OCI-LY1 (cell line): Measurements from ENCODE around the gene RYR3.

Experiments
- H2AFZ ChIP-seq: fragments of 200-600 bp; sonication (generic), shearing (Covaris generic); 2 replicates; pipeline ENCODE4 v1.6.0; 2014; ENCODE audit warnings: antibody characterized with exemption, mild to moderate bottlenecking, low read length
- H3F3A ChIP-seq: fragments of 200-600 bp; sonication (generic), shearing (Covaris generic); 2 replicates; pipeline ENCODE4 v1.6.0; 2014; ENCODE audit warnings: mild to moderate bottlenecking, antibody characterized with exemption, low read length, moderate library complexity; ENCODE audit not compliant: insufficient read depth
- H3K27ac ChIP-seq: fragments of 200-600 bp; sonication (generic); 2 replicates; pipeline ENCODE4 v1.5.1; 2014; ENCODE audit warnings: low read length, mixed run types, mild to moderate bottlenecking, low read depth; ENCODE audit not compliant: poor library complexity, severe bottlenecking
- H3K27me3 ChIP-seq: fragments of 200-600 bp; sonication (generic); 2 replicates; pipeline ENCODE4 v1.6.0; 2014; ENCODE audit warnings: antibody characterized with exemption, mild to moderate bottlenecking, low read length, moderate library complexity; ENCODE audit not compliant: insufficient read depth
- H3K36me3 ChIP-seq: fragments of 200-600 bp; sonication (generic); 2 replicates; pipeline ENCODE4 v1.6.1; 2014; ENCODE audit warnings: mild to moderate bottlenecking, antibody characterized with exemption, low read length, moderate library complexity, mixed read lengths; ENCODE audit not compliant: insufficient read depth
- H3K4me1 ChIP-seq: fragments of 200-600 bp; sonication (generic); 2 replicates; pipeline ENCODE4 v1.5.1; 2014; ENCODE audit warnings: mild to moderate bottlenecking, low read length, moderate library complexity; ENCODE audit not compliant: insufficient read depth, severe bottlenecking
- H3K4me2 ChIP-seq: fragments of 200-600 bp; sonication (generic), shearing (Covaris generic); 2 replicates; pipeline ENCODE4 v1.6.1; 2014; ENCODE audit warnings: low read length
- H3K4me3 ChIP-seq: fragments of 200-600 bp; sonication (generic); 2 replicates; pipeline ENCODE4 v1.5.1; 2014; ENCODE audit warnings: low read length, low read depth, mild to moderate bottlenecking, mixed read lengths; ENCODE audit not compliant: poor library complexity, severe bottlenecking
- H3K79me2 ChIP-seq: fragments of 200-600 bp; shearing (Covaris generic); 2 replicates; pipeline ENCODE4 v1.6.1; 2016; ENCODE audit warnings: mixed run types, low read length, mixed read lengths; ENCODE audit not compliant: insufficient read depth
- H3K9ac ChIP-seq: fragments of 200-600 bp; sonication (generic), shearing (Covaris generic); 2 replicates; pipeline ENCODE4 v1.6.1; 2014; ENCODE audit warnings: mild to moderate bottlenecking, low read length, mixed read lengths
- H3K9me2 ChIP-seq: fragments of 200-600 bp; sonication (generic), shearing (Covaris generic); 2 replicates; pipeline ENCODE4 v1.6.1; 2014; ENCODE audit warnings: low read depth, mild to moderate bottlenecking, low read length, mixed read lengths
- H3K9me3 ChIP-seq: fragments of 200-600 bp; shearing (Covaris generic); 2 replicates; pipeline ENCODE4 v1.6.1; 2014; ENCODE audit warnings: low read length, mixed read lengths
- H4K20me1 ChIP-seq: fragments of 200-600 bp; sonication (generic), shearing (Covaris generic); 2 replicates; pipeline ENCODE4 v1.6.0; 2016; ENCODE audit warnings: mild to moderate bottlenecking, low read length; ENCODE audit not compliant: insufficient read depth
- EZH2 ChIP-seq: fragments of 200-600 bp; sonication (generic), shearing (Covaris generic); IDR thresholded peaks from 2 replicates; pipeline ENCODE4 v1.8.0; 2017; ENCODE audit warnings: borderline replicate concordance, mixed run types, mild to moderate bottlenecking, antibody characterized with exemption, low read length, moderate library complexity, mixed read lengths
- TF ChIP-seq, protein P1 (sequence below): fragments of 200-600 bp; sonication (generic), shearing (Covaris generic); IDR thresholded peaks from 2 replicates; pipeline ENCODE4 v1.5.1; 2017; ENCODE audit warnings: mild to moderate bottlenecking, antibody characterized with exemption, low read length, moderate library complexity, mixed read lengths

The RYR3 gene

GRCh38 chr15:33794453-33794852 lies 483.7 kb downstream of the RYR3 start:
- Histone ChIP-seq H4K20me1 (no peaks in the 10 kb centered on the region), H3K27ac (no peak overlapping the region), H3K4me2 (no peak overlapping the region), H3F3A (no peaks in the 10 kb centered on the region), H3K36me3 (no peaks in the 10 kb centered on the region), H3K9me2 (no peaks in the 10 kb centered on the region), H2AFZ (no peak overlapping the region), H3K9me3 (no peaks in the 10 kb centered on the region), H3K79me2 (no peaks in the 10 kb centered on the region), H3K4me1 (no peaks in the 10 kb centered on the region), H3K27me3 (no peaks in the 10 kb centered on the region), H3K9ac (no peak overlapping the region), H3K4me3 (no peak overlapping the region)
- no peak for TF ChIP-seq EZH2
- TF ChIP-seq, protein P1, sequence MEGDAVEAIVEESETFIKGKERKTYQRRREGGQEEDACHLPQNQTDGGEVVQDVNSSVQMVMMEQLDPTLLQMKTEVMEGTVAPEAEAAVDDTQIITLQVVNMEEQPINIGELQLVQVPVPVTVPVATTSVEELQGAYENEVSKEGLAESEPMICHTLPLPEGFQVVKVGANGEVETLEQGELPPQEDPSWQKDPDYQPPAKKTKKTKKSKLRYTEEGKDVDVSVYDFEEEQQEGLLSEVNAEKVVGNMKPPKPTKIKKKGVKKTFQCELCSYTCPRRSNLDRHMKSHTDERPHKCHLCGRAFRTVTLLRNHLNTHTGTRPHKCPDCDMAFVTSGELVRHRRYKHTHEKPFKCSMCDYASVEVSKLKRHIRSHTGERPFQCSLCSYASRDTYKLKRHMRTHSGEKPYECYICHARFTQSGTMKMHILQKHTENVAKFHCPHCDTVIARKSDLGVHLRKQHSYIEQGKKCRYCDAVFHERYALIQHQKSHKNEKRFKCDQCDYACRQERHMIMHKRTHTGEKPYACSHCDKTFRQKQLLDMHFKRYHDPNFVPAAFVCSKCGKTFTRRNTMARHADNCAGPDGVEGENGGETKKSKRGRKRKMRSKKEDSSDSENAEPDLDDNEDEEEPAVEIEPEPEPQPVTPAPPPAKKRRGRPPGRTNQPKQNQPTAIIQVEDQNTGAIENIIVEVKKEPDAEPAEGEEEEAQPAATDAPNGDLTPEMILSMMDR: no peak

- no peak overlapping the region for H3K4me2 ChIP-seq
- no peak overlapping the region for H3K4me3 ChIP-seq
- no peaks in the 10 kb centered on the region for H3K9me3 ChIP-seq
- no peaks in the 10 kb centered on the region for H3K9me2 ChIP-seq
- no peak overlapping the region for H3K27ac ChIP-seq
- no peak overlapping the region for H2AFZ ChIP-seq
- no peaks in the 10 kb centered on the region for H3F3A ChIP-seq
- TF ChIP-seq, protein P1: no peak
- TF ChIP-seq EZH2: no peak
- H3K36me3 ChIP-seq: no peaks in the 10 kb centered on the region
- H3K79me2 ChIP-seq: no peaks in the 10 kb centered on the region
- H3K9ac ChIP-seq: no peak overlapping the region
- no peaks in the 10 kb centered on the region for H4K20me1 ChIP-seq
- no peaks in the 10 kb centered on the region for H3K4me1 ChIP-seq
- no peaks in the 10 kb centered on the region for H3K27me3 ChIP-seq
Observed at GRCh38 chr15:33795070-33795469, 484.3 kb downstream of the RYR3 start.

- Histone ChIP-seq H3K4me3 (no peak overlapping the region), H3K27ac (no peak overlapping the region)
- TF ChIP-seq EZH2: no peak
- TF ChIP-seq, protein P1: no peak
Observed at GRCh38 chr15:33797651-33798050, 486.9 kb downstream of the RYR3 start.

More at GRCh38 chr15:33797651-33798050, 486.9 kb downstream of the RYR3 start:
- H3K9ac ChIP-seq: no peak overlapping the region
- no peaks in the 10 kb centered on the region for H3K9me3 ChIP-seq
- H2AFZ ChIP-seq: no peak overlapping the region
- H3K27me3 ChIP-seq: no peaks in the 10 kb centered on the region
- H3K79me2 ChIP-seq: no peaks in the 10 kb centered on the region
- no peaks in the 10 kb centered on the region for H3K36me3 ChIP-seq
- no peaks in the 10 kb centered on the region for H4K20me1 ChIP-seq
- no peaks in the 10 kb centered on the region for H3F3A ChIP-seq
- H3K4me2 ChIP-seq: no peak overlapping the region
- no peaks in the 10 kb centered on the region for H3K4me1 ChIP-seq
- no peaks in the 10 kb centered on the region for H3K9me2 ChIP-seq
